ENCODE results near the gene MORN1.

The MORN1 gene

DNA sequence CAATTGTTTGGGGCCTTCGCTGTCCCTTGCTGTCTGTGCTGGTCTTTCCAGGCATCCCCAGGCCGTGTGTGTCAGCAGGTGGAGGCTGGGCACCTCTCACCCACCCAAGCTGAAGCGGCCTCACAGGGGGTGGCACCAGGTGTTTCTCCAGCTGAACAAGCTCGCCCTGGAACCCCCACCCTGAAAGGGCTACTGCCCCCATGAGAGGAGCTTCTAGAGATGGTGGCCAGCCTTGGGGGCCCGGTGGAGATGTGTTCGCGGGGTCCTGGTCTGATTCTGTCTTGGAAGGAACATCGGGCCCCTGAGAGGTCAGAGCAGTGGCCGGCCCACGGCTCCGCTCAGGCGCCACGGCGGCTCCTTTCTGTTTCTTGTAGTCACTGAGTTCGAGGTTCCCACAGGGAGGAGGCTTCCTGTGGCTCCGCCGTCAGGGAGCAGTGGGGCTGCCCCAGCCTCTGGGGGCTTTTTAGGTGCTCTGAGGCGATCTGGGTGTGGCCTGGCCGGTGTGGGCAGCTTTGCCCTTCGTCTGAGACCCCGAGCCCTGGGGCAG lies 116.4 kb downstream of the MORN1 start:
- peaks cover 4% of the 10 kb centered on the region for H3K36me3 ChIP-seq (ENCODE audit: insufficient read depth, low read length)
- H3K27ac ChIP-seq (ENCODE audit: low read depth, low read length): peak overlapping the region; percentile 30
- peaks cover 100% of the 10 kb centered on the region for H3K4me1 ChIP-seq (ENCODE audit: insufficient read depth, low read length)
- no peak overlapping the region for H3K4me3 ChIP-seq (ENCODE audit: low read depth in 1 of 2, low read length in 2 of 2)
- no peak overlapping the region for H3K9ac ChIP-seq (ENCODE audit: low read length)
- H3K27me3 ChIP-seq (ENCODE audit: control insufficient read depth in 1 of 2, insufficient read depth in 2 of 2, low read length in 2 of 2): no peaks in the 10 kb centered on the region
- H3K9me3 ChIP-seq (ENCODE audit: low read length): no peaks in the 10 kb centered on the region

DNA sequence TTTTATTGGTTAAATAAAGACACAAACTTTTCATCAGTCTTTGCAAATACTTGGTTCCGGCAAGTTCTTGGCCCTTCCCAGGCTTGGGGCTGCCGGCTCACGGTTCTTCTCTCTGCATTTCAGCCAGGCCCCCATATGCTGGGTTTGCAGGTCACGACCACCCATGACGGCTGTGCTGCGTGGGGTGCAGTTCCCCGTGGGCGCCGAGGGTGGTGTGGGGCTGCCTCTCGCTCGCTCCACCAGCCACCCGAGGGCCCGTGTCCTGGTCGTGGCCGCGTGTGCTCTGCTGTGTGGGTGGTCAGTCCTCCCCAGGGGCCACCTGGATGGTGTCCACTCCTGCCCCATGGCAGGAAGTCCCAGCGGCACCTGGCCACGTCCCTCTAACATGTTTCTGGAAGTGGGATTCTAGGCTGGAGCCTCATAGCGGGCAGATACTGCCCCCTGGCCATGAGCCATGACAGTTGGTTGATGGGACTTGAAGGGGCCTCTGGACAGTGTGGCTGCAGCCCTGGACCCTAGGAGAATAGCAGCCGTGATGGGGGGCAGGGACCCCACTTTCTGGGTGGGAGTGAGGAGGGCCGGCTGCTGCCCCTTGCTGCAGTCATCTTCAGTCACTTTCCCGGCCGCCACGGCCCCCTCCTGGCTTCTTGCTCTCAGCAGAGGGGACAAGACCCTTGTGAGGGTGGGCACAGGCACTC lies 117.0 kb downstream of the MORN1 start:
- Histone ChIP-seq H3K9me3 (ENCODE audit: low read length) (no peaks in the 10 kb centered on the region), H3K4me1 (ENCODE audit: insufficient read depth, low read length) (peaks cover 99% of the 10 kb centered on the region), H3K27ac (ENCODE audit: low read depth, low read length) (peak overlapping the region; percentile 30), H3K36me3 (ENCODE audit: insufficient read depth, low read length) (peaks cover 4% of the 10 kb centered on the region), H3K4me3 (ENCODE audit: low read depth in 1 of 2, low read length in 2 of 2) (peak overlapping the region in 1 of 2 donors; percentile 16), H3K27me3 (ENCODE audit: control insufficient read depth in 1 of 2, insufficient read depth in 2 of 2, low read length in 2 of 2) (no peaks in the 10 kb centered on the region), H3K9ac (ENCODE audit: low read length) (no peak overlapping the region)

DNA sequence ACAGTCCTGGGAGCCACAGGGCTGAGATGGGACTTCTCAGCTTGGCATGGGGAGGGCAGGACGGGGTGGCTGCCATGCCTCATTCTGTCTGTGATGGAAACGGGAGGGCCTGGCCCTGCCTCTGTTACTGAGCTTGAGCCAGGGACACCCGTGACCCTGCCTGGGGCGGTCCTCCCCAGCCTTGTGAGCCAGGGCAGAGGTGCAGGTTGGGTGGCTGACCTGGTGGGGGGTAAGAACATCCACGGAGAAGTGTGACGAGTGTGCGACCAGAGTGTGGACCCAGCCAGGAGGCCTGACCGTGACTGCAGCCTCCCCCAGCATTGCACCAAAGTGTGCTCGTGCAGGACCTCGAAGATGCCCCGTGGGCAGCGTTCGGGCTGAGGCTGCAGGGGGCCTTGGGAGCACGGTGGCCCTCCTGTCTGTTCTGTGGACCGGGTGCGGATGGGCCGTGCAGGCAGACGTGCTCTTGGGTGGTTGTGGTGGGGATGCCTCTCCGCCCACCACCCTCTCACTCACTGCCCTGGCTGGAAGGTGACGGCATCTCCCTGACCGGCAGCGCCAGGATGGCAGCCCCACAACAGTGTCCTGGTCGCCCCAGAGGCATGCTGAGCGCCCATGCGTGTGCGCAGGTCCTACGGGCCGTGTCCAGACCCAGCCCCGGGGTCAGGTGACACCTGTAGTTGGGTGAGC lies 117.8 kb downstream of the MORN1 start:
- H3K36me3 ChIP-seq (ENCODE audit: insufficient read depth, low read length): peaks cover 4% of the 10 kb centered on the region
- peak overlapping the region; percentile 57 for H3K27ac ChIP-seq (ENCODE audit: low read depth, low read length)
- peaks cover 99% of the 10 kb centered on the region for H3K4me1 ChIP-seq (ENCODE audit: insufficient read depth, low read length)

GRCh38 chr1:2272686-2273400 lies 118.5 kb downstream of the MORN1 start:
- Histone ChIP-seq H3K27ac (ENCODE audit: low read depth, low read length) (peak overlapping the region; percentile 16), H3K9ac (ENCODE audit: low read length) (no peak overlapping the region), H3K4me3 (ENCODE audit: low read depth in 1 of 2, low read length in 2 of 2) (peak overlapping the region in 1 of 2 donors; percentile 16), H3K4me1 (ENCODE audit: insufficient read depth, low read length) (peaks cover 99% of the 10 kb centered on the region), H3K9me3 (ENCODE audit: low read length) (no peaks in the 10 kb centered on the region), H3K36me3 (ENCODE audit: insufficient read depth, low read length) (peaks cover 3% of the 10 kb centered on the region), H3K27me3 (ENCODE audit: control insufficient read depth in 1 of 2, insufficient read depth in 2 of 2, low read length in 2 of 2) (no peaks in the 10 kb centered on the region)

More for the DNA sequence above, 117.8 kb downstream of the MORN1 start:
- Histone ChIP-seq H3K4me3 (ENCODE audit: low read depth in 1 of 2, low read length in 2 of 2) (peak overlapping the region in 1 of 2 donors; percentile 16), H3K9me3 (ENCODE audit: low read length) (no peaks in the 10 kb centered on the region), H3K9ac (ENCODE audit: low read length) (no peak overlapping the region), H3K27me3 (ENCODE audit: control insufficient read depth in 1 of 2, insufficient read depth in 2 of 2, low read length in 2 of 2) (no peaks in the 10 kb centered on the region)

DNA sequence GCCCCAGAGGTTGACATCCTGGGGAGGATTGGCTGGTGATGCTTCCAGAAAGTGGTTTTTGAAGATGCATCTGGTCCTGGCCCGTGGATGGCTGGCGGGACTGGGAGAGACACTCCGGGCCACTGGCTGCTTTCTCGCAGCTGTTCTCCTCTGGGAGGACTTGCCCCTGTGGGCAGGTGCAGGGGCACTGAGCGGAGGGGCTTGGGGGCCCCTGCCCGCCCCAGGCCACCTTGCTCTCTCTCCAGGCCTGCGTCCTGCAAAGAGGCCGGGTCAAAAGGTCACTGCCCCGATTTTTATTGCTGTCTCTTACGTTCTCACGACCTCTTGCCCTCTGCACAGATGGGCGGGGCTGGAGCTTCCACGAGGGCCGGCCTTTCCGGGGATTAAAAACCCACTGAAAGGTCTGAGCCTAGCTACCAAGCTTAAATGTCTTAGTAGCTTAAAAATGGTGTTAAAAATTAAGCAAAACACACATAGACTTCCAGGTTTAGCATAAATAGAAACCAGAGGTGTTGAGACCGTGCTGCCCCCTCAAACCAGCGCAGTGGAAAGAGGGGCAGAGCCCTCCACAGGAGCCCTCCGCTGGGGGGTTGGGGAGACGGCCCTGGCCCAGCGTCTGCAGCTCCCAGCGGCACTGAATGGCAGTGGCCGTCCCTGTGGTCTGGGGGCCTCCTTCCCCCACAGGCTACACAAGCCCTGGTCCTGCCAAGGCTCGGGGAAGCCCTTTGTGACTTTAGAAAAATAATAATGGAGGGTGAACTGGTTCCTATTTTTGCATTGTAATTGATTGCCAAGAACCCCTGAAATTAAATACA lies 119.3 kb downstream of the MORN1 start:
- Histone ChIP-seq H3K27me3 (ENCODE audit: control insufficient read depth in 1 of 2, insufficient read depth in 2 of 2, low read length in 2 of 2) (no peaks in the 10 kb centered on the region), H3K9ac (ENCODE audit: low read length) (no peak overlapping the region), H3K4me1 (ENCODE audit: insufficient read depth, low read length) (peaks cover 99% of the 10 kb centered on the region), H3K27ac (ENCODE audit: low read depth, low read length) (peak overlapping the region; percentile 29), H3K4me3 (ENCODE audit: low read depth in 1 of 2, low read length in 2 of 2) (no peak overlapping the region), H3K9me3 (ENCODE audit: low read length) (no peaks in the 10 kb centered on the region), H3K36me3 (ENCODE audit: insufficient read depth, low read length) (no peaks in the 10 kb centered on the region)
